ENCODE measurements around the gene UBN2.

The UBN2 gene

GRCh38 chr7:139340037-139340807 lies 109.2 kb downstream of the UBN2 start (continued):
- TF ChIP-seq ZNF350 (tag by site-specific recombination; IDR thresholded peaks at IDR 0.05) = no peak
- TF ChIP-seq ZNF596 (tag by site-specific recombination; IDR thresholded peaks at IDR 0.05) = no peak
- no peak for TF ChIP-seq ZSCAN4 (tag by site-specific recombination; IDR thresholded peaks at IDR 0.05)
- TF ChIP-seq ZNF510 (tag by site-specific recombination; IDR thresholded peaks at IDR 0.05; ENCODE audit: insufficient replicate concordance) = peak; percentile 62
- TF ChIP-seq ZNF548 (tag by site-specific recombination; IDR thresholded peaks at IDR 0.05) = no peak
- TF ChIP-seq, protein P1, sequence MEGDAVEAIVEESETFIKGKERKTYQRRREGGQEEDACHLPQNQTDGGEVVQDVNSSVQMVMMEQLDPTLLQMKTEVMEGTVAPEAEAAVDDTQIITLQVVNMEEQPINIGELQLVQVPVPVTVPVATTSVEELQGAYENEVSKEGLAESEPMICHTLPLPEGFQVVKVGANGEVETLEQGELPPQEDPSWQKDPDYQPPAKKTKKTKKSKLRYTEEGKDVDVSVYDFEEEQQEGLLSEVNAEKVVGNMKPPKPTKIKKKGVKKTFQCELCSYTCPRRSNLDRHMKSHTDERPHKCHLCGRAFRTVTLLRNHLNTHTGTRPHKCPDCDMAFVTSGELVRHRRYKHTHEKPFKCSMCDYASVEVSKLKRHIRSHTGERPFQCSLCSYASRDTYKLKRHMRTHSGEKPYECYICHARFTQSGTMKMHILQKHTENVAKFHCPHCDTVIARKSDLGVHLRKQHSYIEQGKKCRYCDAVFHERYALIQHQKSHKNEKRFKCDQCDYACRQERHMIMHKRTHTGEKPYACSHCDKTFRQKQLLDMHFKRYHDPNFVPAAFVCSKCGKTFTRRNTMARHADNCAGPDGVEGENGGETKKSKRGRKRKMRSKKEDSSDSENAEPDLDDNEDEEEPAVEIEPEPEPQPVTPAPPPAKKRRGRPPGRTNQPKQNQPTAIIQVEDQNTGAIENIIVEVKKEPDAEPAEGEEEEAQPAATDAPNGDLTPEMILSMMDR (tag by site-specific recombination; IDR thresholded peaks at IDR 0.05) = peak; percentile 97
- TF ChIP-seq ZNF248 (tag by site-specific recombination; IDR thresholded peaks at IDR 0.05) = no peak
- peak; percentile 30; the same call in 1 of the 2 replicates for TF ChIP-seq ZBTB7A (tag by site-specific recombination; IDR thresholded peaks at IDR 0.05; ENCODE audit: low read depth)
- TF ChIP-seq ZNF146 (tag by site-specific recombination; IDR thresholded peaks at IDR 0.05) = peak; percentile 7; the same call in 1 of the 2 replicates
- TF ChIP-seq HOXA7 (CRISPR knock-in tag; IDR thresholded peaks at IDR 0.05; ENCODE audit: borderline replicate concordance) = no peak
- no peak for TF ChIP-seq ZFP3 (tag by site-specific recombination; IDR thresholded peaks at IDR 0.05; ENCODE audit: low read depth)
- TF ChIP-seq ZNF76 (tag by site-specific recombination; IDR thresholded peaks at IDR 0.05; ENCODE audit: borderline replicate concordance, low read depth) = peak; percentile 88
- TF ChIP-seq, protein P2, sequence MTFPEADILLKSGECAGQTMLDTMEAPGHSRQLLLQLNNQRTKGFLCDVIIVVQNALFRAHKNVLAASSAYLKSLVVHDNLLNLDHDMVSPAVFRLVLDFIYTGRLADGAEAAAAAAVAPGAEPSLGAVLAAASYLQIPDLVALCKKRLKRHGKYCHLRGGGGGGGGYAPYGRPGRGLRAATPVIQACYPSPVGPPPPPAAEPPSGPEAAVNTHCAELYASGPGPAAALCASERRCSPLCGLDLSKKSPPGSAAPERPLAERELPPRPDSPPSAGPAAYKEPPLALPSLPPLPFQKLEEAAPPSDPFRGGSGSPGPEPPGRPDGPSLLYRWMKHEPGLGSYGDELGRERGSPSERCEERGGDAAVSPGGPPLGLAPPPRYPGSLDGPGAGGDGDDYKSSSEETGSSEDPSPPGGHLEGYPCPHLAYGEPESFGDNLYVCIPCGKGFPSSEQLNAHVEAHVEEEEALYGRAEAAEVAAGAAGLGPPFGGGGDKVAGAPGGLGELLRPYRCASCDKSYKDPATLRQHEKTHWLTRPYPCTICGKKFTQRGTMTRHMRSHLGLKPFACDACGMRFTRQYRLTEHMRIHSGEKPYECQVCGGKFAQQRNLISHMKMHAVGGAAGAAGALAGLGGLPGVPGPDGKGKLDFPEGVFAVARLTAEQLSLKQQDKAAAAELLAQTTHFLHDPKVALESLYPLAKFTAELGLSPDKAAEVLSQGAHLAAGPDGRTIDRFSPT (tag by site-specific recombination; IDR thresholded peaks at IDR 0.05) = no peak
- TF ChIP-seq WT1 (tag by site-specific recombination; IDR thresholded peaks at IDR 0.05) = no peak; the same call in 1 of the 2 replicates
- TF ChIP-seq EGR2 (tag by site-specific recombination; IDR thresholded peaks at IDR 0.05; ENCODE audit: low read depth) = peak; percentile 34
- no peak for TF ChIP-seq ZNF423 (tag by site-specific recombination; IDR thresholded peaks at IDR 0.05)
- TF ChIP-seq OSR2 (tag by site-specific recombination; IDR thresholded peaks at IDR 0.05) = no peak
- no peak for TF ChIP-seq SCRT1 (tag by site-specific recombination; IDR thresholded peaks at IDR 0.05; ENCODE audit: borderline replicate concordance)
- TF ChIP-seq, protein P3, sequence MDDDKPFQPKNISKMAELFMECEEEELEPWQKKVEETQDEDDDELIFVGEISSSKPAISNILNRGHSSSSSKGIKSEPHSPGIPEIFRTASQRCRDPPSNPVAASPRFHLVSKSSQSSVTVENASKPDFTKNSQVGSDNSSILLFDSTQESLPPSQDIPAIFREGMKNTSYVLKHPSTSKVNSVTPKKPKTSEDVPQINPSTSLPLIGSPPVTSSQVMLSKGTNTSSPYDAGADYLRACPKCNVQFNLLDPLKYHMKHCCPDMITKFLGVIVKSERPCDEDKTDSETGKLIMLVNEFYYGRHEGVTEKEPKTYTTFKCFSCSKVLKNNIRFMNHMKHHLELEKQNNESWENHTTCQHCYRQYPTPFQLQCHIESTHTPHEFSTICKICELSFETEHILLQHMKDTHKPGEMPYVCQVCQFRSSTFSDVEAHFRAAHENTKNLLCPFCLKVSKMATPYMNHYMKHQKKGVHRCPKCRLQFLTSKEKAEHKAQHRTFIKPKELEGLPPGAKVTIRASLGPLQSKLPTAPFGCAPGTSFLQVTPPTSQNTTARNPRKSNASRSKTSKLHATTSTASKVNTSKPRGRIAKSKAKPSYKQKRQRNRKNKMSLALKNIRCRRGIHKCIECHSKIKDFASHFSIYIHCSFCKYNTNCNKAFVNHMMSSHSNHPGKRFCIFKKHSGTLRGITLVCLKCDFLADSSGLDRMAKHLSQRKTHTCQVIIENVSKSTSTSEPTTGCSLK (tag by site-specific recombination; IDR thresholded peaks at IDR 0.05) = no peak
- TF ChIP-seq, protein P4, sequence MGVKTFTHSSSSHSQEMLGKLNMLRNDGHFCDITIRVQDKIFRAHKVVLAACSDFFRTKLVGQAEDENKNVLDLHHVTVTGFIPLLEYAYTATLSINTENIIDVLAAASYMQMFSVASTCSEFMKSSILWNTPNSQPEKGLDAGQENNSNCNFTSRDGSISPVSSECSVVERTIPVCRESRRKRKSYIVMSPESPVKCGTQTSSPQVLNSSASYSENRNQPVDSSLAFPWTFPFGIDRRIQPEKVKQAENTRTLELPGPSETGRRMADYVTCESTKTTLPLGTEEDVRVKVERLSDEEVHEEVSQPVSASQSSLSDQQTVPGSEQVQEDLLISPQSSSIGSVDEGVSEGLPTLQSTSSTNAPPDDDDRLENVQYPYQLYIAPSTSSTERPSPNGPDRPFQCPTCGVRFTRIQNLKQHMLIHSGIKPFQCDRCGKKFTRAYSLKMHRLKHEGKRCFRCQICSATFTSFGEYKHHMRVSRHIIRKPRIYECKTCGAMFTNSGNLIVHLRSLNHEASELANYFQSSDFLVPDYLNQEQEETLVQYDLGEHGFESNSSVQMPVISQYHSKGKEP (tag by site-specific recombination; IDR thresholded peaks at IDR 0.05) = peak; percentile 33; the same call in 1 of the 2 replicates
- 0 out of 2 replicates have a peak, but pooled peaks have one; percentile 72 for TF ChIP-seq ZNF792 (tag by site-specific recombination; IDR thresholded peaks at IDR 0.05)
- no peak for TF ChIP-seq ZFP41 (tag by site-specific recombination; IDR thresholded peaks at IDR 0.05; ENCODE audit: borderline replicate concordance)
- TF ChIP-seq ZNF670 (tag by site-specific recombination; IDR thresholded peaks at IDR 0.05; ENCODE audit: low read depth) = no peak
- no peak; the same call in 1 of the 2 replicates for TF ChIP-seq ZNF10 (tag by site-specific recombination; IDR thresholded peaks at IDR 0.05)
- TF ChIP-seq, protein P5, sequence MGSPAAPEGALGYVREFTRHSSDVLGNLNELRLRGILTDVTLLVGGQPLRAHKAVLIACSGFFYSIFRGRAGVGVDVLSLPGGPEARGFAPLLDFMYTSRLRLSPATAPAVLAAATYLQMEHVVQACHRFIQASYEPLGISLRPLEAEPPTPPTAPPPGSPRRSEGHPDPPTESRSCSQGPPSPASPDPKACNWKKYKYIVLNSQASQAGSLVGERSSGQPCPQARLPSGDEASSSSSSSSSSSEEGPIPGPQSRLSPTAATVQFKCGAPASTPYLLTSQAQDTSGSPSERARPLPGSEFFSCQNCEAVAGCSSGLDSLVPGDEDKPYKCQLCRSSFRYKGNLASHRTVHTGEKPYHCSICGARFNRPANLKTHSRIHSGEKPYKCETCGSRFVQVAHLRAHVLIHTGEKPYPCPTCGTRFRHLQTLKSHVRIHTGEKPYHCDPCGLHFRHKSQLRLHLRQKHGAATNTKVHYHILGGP (tag by site-specific recombination; IDR thresholded peaks at IDR 0.05) = no peak
- no peak for TF ChIP-seq FEZF1 (tag by site-specific recombination; IDR thresholded peaks at IDR 0.05)
- no peak for TF ChIP-seq ZIC2 (tag by site-specific recombination; IDR thresholded peaks at IDR 0.05)
- TF ChIP-seq SETDB1 (IDR thresholded peaks at IDR 0.05; ENCODE audit: insufficient read length, low read length) = peak; percentile 98
